CD4-positive, alpha-beta T cell treated with Interleukin-1 beta for 1 hour (primary cell): ENCODE data around the gene CASR.
"Not testable (repeated sequence)": the region's sequence is repeated elsewhere in the genome, so short reads cannot be mapped to it uniquely, and the experiment has no call there.

Source experiments
- DNase-seq, 2 donors: peaks; one replicate each; pipeline ENCODE4 v3.0.0-alpha.2; 2020 to 2022

Gene CASR, protein sequence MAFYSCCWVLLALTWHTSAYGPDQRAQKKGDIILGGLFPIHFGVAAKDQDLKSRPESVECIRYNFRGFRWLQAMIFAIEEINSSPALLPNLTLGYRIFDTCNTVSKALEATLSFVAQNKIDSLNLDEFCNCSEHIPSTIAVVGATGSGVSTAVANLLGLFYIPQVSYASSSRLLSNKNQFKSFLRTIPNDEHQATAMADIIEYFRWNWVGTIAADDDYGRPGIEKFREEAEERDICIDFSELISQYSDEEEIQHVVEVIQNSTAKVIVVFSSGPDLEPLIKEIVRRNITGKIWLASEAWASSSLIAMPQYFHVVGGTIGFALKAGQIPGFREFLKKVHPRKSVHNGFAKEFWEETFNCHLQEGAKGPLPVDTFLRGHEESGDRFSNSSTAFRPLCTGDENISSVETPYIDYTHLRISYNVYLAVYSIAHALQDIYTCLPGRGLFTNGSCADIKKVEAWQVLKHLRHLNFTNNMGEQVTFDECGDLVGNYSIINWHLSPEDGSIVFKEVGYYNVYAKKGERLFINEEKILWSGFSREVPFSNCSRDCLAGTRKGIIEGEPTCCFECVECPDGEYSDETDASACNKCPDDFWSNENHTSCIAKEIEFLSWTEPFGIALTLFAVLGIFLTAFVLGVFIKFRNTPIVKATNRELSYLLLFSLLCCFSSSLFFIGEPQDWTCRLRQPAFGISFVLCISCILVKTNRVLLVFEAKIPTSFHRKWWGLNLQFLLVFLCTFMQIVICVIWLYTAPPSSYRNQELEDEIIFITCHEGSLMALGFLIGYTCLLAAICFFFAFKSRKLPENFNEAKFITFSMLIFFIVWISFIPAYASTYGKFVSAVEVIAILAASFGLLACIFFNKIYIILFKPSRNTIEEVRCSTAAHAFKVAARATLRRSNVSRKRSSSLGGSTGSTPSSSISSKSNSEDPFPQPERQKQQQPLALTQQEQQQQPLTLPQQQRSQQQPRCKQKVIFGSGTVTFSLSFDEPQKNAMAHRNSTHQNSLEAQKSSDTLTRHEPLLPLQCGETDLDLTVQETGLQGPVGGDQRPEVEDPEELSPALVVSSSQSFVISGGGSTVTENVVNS

DNA sequence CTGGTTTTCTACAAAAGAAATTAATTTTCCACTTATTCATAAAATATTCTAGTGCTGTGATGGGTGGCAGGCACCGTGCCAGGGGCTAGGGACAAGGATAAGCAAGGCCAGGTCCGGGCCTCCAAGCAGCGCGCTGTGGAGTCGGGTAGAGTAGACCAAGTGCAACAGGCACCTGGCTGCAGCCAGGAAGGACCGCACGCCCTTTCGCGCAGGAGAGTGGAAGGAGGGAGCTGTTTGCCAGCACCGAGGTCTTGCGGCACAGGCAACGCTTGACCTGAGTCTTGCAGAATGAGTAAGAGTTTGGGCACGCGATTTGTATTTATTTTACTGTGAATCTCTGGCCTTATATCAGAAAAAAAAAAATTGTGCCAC is at the start of gene CASR:
CASR (plus strand) TSS at position 148 of the 372 bp plus-strand sequence. CDS start 70,522 bp downstream, outside the sequence.
- no peak for DNase-seq

DNA sequence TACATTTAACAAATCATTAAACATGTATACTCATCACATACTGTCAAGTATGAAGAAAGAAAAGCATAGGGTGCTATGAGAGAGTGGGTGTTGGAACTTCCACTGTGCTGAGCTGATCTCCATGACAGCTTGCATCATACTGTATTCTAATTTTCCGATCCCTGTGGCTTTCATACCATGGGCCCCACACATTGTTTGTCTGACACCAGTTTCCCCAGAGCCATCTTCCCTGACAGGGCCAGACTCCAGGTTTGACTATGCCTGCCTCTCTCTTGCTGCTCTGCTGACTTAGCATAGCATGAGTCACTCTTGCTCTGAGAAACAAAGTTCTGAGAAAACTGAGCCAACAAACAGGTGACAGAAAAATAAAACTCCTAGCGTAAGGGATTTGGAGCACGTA is 37.0 kb upstream of the CASR start:
- no peak for DNase-seq

DNA sequence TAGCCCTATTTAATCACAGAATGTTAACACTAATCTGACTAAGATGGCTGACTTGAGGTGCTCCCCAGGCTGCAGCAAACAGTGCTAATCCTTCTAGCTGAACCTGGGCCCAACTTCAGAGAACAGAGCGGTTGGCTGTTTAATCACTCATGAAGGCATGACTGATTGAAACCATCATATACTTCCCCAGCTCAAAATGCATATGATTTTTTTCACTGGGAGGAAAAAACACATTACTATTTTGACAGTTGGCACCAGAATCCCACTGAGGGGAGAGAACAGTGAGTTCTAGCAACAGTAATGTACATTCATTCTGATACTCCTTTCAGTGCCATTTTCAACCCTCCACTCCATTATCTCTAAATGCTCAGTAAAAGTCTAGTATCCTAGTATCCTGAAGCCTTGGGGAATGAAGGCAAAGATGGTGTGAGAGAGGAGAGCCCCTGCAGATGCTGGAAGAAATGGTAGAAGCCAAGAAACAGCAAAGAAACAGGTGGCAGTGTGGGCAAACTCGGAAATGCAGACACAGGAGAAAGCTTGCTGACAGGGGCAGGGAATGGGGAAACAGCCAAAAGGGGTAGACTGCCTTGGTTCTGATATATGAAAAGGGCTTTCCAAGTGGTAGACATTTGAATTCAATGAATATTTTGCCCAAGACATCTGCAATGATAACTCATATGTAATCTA is 34.4 kb upstream of the CASR start:
- no peak for DNase-seq

DNA sequence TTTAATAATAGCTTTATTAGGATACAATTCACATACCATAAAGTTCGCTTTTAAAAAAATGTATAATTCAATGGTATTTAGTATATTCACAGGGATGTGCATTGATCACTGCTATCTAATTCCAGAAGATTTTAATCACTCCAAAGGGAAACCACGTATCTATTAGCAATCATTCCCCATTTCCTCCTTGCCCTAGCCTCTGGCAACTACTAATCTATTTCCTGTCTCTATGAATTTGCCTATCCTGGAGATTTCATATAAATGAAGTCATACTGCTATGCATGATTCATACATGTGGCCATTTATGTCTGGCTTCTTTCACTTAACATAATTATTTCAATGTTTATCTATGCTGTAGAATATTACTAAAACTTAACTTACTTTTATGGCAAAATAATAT is 32.0 kb upstream of the CASR start:
- no peak for DNase-seq

DNA sequence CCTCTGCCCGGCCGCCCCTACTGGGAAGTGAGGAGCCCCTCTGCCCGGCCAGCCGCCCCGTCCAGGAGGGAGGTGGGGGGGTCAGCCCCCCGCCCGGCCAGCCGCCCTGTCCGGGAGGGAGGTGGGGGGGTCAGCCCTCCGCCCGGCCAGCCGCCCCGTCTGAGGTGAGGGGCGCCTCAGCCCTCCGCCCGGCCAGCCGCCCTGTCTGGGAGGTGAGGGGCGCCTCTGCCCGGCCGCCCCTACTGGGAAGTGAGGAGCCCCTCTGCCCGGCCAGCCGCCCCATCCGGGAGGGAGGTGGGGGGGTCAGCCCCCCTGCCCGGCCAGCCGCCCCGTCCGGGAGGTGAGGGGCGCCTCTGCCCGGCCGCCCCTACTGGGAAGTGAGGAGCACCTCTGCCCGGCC is 18.5 kb upstream of the CASR start:
- not testable (repeated sequence) for DNase-seq

DNA sequence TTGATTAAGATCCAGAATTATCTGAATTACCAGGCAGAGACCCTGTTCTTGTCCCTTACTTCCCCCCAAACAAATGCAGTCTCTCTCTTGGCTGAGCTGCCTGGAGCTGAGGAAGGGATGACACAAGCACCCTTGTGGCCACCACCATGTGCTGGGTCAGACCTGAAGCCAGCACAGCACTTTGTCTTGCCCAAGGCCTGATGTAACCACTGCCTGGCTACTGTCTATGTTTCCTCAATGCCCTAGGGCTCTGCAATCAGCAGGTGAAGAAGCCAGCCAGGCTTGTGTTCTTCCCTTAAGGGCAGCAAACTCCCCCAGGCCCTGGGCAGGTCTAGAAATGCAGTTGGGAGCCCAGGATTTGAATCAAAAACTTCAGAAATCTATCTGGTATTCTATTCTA is 15.8 kb upstream of the CASR start:
- no peak for DNase-seq

- DNase-seq, result no peak
These were observed 15.4 kb upstream of the CASR start for GRCh38 chr3:122168044-122168443.

DNA sequence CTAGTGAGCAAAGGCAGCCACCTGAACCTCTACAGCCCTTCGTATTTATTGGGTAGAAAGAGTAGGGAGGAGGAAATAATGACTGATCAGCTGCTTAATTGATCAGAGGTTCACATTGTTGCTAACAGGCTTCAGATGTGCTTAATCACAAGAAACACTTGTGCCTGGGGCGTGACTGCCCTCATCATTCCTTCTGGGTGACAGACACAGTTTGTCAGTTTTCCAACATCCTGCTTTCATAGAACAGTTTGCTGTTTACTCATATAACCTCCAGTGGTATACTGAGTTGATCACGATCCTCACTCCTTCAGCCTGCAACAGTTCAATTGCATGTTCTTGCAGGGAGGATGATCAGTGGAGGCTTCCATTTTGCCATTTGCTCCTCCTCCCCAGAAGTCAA is 13.6 kb upstream of the CASR start:
- DNase-seq, result no peak

DNA sequence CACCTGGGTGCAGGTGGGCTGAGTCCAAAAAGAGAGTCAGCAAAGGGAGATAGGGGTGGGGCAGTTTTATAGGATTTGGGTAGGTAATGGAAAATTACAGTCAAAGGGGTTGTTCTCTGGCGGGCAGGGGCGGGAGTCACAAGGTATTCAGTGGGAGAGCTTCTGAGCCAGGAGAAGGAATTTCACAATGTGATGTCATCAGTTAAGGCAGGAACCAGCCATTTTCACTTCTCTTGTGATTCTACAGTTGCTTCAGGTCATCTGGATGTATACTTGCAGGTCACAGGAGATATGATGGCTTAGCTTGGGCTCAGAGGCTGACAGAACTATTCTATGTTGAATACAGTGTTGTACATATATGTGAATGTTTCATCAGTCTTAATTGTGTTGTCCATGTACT is 12.1 kb upstream of the CASR start:
- not testable (repeated sequence) for DNase-seq

DNA sequence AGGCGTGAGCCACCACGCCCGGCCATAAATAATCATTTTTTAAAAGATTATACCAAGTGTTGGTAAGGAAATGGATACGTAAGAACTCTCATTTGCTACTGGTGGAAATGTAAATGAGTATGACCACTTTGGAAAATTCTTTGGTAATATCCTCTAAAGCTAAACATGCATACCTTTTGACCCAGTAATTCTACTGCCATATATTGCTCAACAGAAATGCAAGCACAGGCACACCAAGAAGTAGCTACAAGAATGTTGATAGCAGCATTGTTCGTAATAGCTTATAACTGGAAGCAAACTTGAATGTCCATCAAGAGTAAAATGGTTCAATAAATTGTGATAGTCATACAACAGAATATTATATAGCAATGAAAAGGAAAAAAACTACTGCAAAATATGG is 4.8 kb upstream of the CASR start:
- DNase-seq, result no peak

DNA sequence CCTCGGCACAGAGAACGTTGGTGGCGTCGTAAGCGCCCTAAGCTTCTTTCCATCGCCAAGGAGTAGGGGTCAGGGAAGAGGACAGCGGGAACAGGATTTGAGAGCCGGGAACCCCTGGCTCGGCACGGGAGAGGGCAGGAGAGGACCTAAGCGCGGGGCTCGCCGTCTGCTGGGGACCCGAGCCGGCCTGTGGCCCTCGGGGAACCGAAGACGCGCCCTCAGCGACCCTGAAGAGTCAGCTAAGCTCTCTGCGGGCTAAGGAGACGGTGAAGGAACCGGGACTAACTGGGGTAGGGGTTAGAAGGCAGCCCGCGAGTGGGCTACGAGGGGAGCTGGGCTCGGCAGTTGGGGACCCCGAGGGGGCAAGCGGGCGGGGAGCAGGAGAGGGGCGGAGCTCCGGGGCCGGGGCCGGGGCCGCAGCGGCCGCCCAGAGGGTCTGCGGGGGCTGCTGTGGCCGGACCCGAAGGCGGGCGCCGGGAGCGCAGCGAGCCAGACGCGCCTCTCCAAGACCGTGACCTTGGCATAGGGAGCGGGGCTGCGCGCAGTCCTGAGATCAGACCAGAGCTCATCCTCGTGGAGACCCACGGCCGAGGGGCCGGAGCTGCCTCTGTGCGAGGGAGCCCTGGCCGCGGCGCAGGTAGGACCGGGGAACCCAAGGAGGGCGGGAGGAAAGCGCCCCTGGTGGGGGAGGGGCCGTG is 574 bp downstream of the CASR start:
- DNase-seq, result no peak

DNA sequence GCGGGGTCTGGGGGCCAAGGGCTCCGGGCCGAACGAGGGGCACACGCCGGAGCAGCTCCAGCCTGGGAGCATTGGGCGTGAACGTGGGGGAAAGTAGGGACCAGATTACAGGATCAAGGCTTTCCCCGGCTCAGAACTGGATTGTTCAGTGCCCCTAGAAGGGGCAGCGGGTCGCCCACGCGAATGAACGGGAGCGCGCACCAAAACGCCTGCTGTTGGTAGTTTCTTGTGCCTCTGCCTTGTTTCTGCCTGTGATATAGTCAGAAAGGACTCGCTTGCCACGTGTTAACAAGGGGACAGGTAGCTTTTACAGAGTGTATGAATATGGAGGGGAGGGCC is 1.1 kb downstream of the CASR start:
- no peak for DNase-seq

DNA sequence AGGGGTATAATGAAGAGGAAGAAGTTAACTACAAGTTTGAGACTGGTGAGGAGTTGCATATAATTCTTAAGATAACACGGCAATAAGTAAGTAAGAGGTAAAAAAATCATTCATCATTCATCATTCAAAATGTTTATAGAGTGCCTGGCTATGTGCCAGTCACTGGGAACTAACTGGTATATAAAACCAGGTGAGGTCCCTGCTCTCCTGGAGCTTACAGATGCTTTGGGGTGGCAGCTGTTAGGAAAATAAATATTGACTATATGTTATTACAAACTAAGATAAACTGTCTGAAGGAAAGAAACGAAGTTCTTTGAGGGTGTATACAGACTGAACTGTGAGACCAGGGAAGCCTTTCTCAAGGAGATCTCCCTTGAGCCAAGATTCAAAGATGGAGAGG is 2.9 kb downstream of the CASR start:
- no peak for DNase-seq

DNA sequence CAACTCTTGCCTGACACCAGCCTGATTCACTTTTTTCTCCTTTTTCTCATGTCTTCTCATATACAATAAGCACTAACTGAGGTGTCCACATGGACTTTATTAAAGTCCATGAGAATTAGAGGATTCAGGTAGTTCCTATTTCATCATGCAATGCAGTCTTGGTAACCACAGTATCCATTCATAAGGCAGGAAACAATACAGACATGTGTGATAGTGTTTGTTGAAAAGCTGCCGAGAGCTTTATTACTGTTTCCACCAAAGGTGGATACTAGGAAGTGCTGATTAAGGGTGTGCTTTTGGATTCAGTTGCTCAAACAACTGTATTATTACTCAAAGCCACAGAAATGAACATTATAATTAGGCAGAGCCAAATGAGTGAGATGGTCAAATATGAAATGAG is 5.3 kb downstream of the CASR start:
- no peak for DNase-seq

GRCh38 chr3:122189357-122189756 is 5.9 kb downstream of the CASR start:
- DNase-seq, result no peak

- no peak for DNase-seq
These were observed 7.1 kb downstream of the CASR start for GRCh38 chr3:122190525-122190924.

- DNase-seq, result no peak
These were observed 15.5 kb downstream of the CASR start for GRCh38 chr3:122198966-122199365.

DNA sequence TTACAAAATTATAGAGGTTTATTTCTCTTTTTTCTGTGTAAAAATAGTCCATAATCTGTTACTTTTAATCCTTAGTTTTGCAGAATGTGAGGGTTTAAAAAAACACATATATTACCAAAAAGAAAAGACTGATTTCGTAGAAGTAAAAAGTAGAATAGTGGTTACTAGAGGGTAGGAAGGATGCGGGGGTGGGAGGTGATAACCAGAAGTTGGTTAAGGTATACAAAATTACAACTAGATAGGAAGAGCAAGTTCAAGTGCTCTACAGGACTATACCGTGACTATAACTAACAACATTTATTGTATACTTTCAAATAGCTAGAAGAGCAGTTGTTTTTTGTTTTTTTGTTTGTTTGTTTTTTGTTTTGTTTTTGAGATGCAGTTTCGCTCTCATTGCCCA is 16.1 kb downstream of the CASR start:
- no peak for DNase-seq

DNA sequence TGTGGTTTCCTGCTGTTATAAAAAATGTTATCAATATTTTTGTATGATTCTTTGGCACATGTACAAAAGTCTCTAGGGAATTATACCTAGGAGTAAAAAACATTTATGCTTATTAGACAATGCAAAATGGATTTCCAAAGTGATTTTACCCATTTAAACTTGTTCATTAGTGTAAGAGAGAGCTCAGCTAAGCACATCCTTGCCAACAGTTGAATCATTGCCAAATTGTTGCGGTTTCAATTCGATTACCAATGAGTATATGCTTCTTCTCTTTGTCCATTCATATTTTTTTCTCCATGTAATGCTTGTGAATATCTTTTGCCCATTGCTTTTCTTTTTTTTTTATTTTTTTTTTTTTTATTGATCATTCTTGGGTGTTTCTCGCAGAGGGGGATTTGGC is 17.2 kb downstream of the CASR start:
- DNase-seq, result no peak

DNA sequence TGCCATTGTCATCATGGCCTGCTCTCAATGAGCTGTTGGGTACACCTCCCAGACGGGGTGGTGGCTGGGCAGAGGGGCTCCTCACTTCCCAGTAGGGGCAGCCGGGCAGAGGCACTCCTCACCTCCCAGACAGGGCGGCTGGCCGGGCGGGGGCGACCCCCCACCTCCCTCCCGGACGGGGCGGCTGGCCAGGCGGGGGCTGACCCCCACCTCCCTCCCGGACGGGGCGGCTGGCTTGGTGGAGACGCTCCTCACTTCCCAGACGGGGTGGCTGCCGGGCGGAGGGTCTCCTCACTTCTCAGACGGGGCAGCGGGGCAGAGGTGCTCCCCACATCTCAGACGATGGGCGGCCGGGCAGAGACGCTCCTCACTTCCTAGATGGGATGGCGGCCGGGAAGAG is 18.0 kb downstream of the CASR start:
- DNase-seq, result not testable (repeated sequence)

DNA sequence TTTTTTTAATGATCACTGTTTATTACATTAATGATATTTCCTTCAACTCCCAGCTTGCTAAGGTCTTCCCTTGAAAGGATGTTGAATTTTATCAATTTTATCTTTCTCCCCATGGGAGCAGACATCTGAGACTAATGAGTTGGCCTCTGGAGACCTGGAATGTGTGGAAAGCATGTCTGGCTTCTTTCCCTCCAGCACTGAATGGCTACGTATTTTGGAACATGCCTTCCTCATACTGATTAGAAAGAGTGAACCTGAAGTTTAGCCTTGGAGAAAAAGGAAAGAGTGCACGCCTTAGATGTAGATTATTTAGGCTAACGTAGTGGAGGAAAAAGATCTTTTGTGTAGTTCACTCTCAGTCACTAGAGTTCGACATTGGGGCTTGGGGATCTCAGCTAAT is 25.1 kb downstream of the CASR start:
- DNase-seq, result no peak

GRCh38 chr3:122213650-122214049 is 30.2 kb downstream of the CASR start:
- DNase-seq, result no peak

- DNase-seq, result no peak
These were observed 31.2 kb downstream of the CASR start for GRCh38 chr3:122214711-122215110.
